Small intestine (tissue), 7 donors: Measurements from ENCODE around the gene LRP1-AS. TPM values are rescaled to one million over a fixed set of nuclear protein-coding genes. Genes with fewer than 3 reads are reported as not detected.
"Not testable (repeated sequence)": the region's sequence is repeated elsewhere in the genome, so short reads cannot be mapped to it uniquely, and the experiment has no call there.

ENCODE experiments used
- DNase-seq, 2 donors: peaks; one replicate each; pipeline versions ENCODE4 v3.0.0 to v3.0.0-alpha.2; 2013
- FAIRE-seq: peaks from 2 replicates; lab custom pipeline; 2012; peaks lifted over from hg19 to GRCh38; lab: Jason Lieb, UNC
- H3K27ac ChIP-seq, 3 donors: one replicate each; pipeline ENCODE4 v1.5.1; 2013; ENCODE audit warnings: low read length in 2 of 3, mild to moderate bottlenecking in 2 of 3, control low read depth in 1 of 3, inconsistent platforms in 1 of 3, low read depth in 1 of 3, moderate library complexity in 1 of 3
- H3K27me3 ChIP-seq, 3 donors: one replicate each; pipeline ENCODE4 v1.6.1; 2013; ENCODE audit warnings: low read length in 3 of 3, inconsistent platforms in 1 of 3; ENCODE audit not compliant: control insufficient read depth in 3 of 3, insufficient read depth in 3 of 3
- H3K36me3 ChIP-seq, 3 donors: one replicate each; pipeline ENCODE4 v1.6.1; 2013; ENCODE audit warnings: low read length in 3 of 3, inconsistent platforms in 1 of 3, low read depth in 1 of 3, mild to moderate bottlenecking in 1 of 3, moderate library complexity in 1 of 3; ENCODE audit not compliant: control insufficient read depth in 3 of 3, insufficient read depth in 2 of 3
- H3K4me1 ChIP-seq, 3 donors: one replicate each; pipeline ENCODE4 v1.6.1; 2013; ENCODE audit warnings: low read length in 2 of 3, inconsistent platforms in 1 of 3, low read depth in 1 of 3, mild to moderate bottlenecking in 1 of 3, moderate library complexity in 1 of 3; ENCODE audit not compliant: control insufficient read depth in 3 of 3, insufficient read depth in 2 of 3
- H3K4me3 ChIP-seq, 3 donors: one replicate each; pipeline ENCODE4 v1.5.1; 2013; ENCODE audit warnings: low read length in 3 of 3, control low read depth in 1 of 3, inconsistent platforms in 1 of 3, low read depth in 1 of 3, mild to moderate bottlenecking in 1 of 3, moderate library complexity in 1 of 3
- H3K9me3 ChIP-seq, 2 donors: one replicate each; pipeline ENCODE4 v1.6.1; 2013; ENCODE audit warnings: low read depth in 1 of 2, low read length in 1 of 2; ENCODE audit not compliant: control insufficient read depth in 2 of 2, insufficient read depth in 1 of 2
- WGBS, 3 donors: extraction: QIAGEN DNeasy Blood & Tissue Kit; methylation state at CpG; one replicate each; pipeline ENCODE4 v1.1.7; 2013; 5-methylcytosine and 5-hydroxymethylcytosine counted together
- polyA plus RNA-seq, 4 donors: library from polyadenylated mRNA; stranded (reverse) in 3 of 4; unstranded in 1 of 4; fragments of 200-250 nt in 3 of 4; fragments of 120-200 nt in 1 of 4; gene quantifications; one replicate each; pipeline versions ENCODE4 v1.2.1 to v1.2.3, GENCODE V29; 2013
- donor health status: healthy with polysubstance abuse.
- donor health status: control.
- donor health status: control.
- donor health status: Bipolar disorder and iron deficiency.
- donor health status: healthy.

The LRP1-AS gene
- polyA plus RNA-seq, 4 donors, result 0.15 to 1.1 TPM; not detected in 2

- WGBS, 3 donors, result 12 to 15% (median 14%) methylated on average over 10 of the region's 10 CpGs
- Histone ChIP-seq H3K27me3 (no peaks in the 10 kb centered on the region), H3K4me1 (peaks cover 0 to 12% (median 0%) of the 10 kb centered on the region in 3 donors), H3K9me3 (no peaks in the 10 kb centered on the region), H3K27ac (no peak overlapping the region), H3K4me3 (no peak overlapping the region), H3K36me3 (no peaks in the 10 kb centered on the region)
- FAIRE-seq (no peak), DNase-seq (peak; percentile 83 to 84)
These were observed 23.1 kb downstream of the LRP1-AS start for GRCh38 chr12:57124261-57124877.

GRCh38 chr12:57123813-57124212 lies 23.6 kb downstream of the LRP1-AS start:
- Histone ChIP-seq H3K4me1 (peaks cover 0 to 12% (median 0%) of the 10 kb centered on the region in 3 donors), H3K4me3 (no peak overlapping the region), H3K27ac (no peak overlapping the region), H3K9me3 (no peaks in the 10 kb centered on the region), H3K27me3 (no peaks in the 10 kb centered on the region), H3K36me3 (no peaks in the 10 kb centered on the region)
- no peak for DNase-seq
- 47 to 60% (median 52%) methylated on average over 2 of the region's 2 CpGs for WGBS, 3 donors
- no peak for FAIRE-seq

- 70 to 86% (median 81%) methylated on average over 11 of the region's 11 CpGs for WGBS, 3 donors
- not testable (repeated sequence) for H3K4me3 ChIP-seq, H3K4me1 ChIP-seq, H3K27ac ChIP-seq, H3K27me3 ChIP-seq, DNase-seq, FAIRE-seq, H3K36me3 ChIP-seq, H3K9me3 ChIP-seq
These were observed 26.7 kb downstream of the LRP1-AS start for GRCh38 chr12:57120718-57121117.

- H3K36me3 ChIP-seq, result no peaks in the 10 kb centered on the region
- 84 to 93% (median 88%) methylated on average over 5 of the region's 5 CpGs for WGBS, 3 donors
- FAIRE-seq, result no peak
- no peaks in the 10 kb centered on the region for H3K9me3 ChIP-seq
- no peaks in the 10 kb centered on the region for H3K27me3 ChIP-seq
- no peak overlapping the region for H3K4me3 ChIP-seq
- peak overlapping the region in 1 of 3 donors; percentile 21 for H3K27ac ChIP-seq
- H3K4me1 ChIP-seq, result no peaks in the 10 kb centered on the region
- no peak for DNase-seq
These were observed 27.9 kb downstream of the LRP1-AS start for GRCh38 chr12:57119294-57120085.

GRCh38 chr12:57118711-57119271 lies 28.6 kb downstream of the LRP1-AS start:
- H3K9me3 ChIP-seq, result no peaks in the 10 kb centered on the region
- WGBS, 3 donors, result 67 to 100% (median 67%) methylated on average over 1 of the region's 1 CpG
- no peaks in the 10 kb centered on the region for H3K4me1 ChIP-seq
- DNase-seq, result no peak
- no peak overlapping the region for H3K4me3 ChIP-seq
- H3K27ac ChIP-seq, result peak overlapping the region in 1 of 3 donors; percentile 21
- H3K36me3 ChIP-seq, result no peaks in the 10 kb centered on the region
- no peaks in the 10 kb centered on the region for H3K27me3 ChIP-seq
- no peak for FAIRE-seq

GRCh38 chr12:57116580-57117281 lies 30.7 kb downstream of the LRP1-AS start:
- Histone ChIP-seq H3K27ac (no peak overlapping the region), H3K4me1 (peaks cover 0 to 9% (median 0%) of the 10 kb centered on the region in 3 donors), H3K9me3 (no peaks in the 10 kb centered on the region), H3K36me3 (no peaks in the 10 kb centered on the region), H3K4me3 (no peak overlapping the region), H3K27me3 (no peaks in the 10 kb centered on the region)
- DNase-seq (no peak), FAIRE-seq (no peak)
- WGBS, 3 donors, result 79 to 91% (median 82%) methylated on average over 5 of the region's 5 CpGs

GRCh38 chr12:57112492-57113294 lies 34.7 kb downstream of the LRP1-AS start:
- Histone ChIP-seq H3K4me3 (peak overlapping the region in 1 of 3 donors; percentile 64), H3K4me1 (peaks cover 0 to 28% (median 4%) of the 10 kb centered on the region in 3 donors), H3K27ac (peak overlapping the region; percentile 89 to 99 (median 93)), H3K36me3 (peaks cover 0 to 8% (median 0%) of the 10 kb centered on the region in 3 donors), H3K27me3 (no peaks in the 10 kb centered on the region), H3K9me3 (no peaks in the 10 kb centered on the region)
- DNase-seq (no peak), FAIRE-seq (no peak)
- WGBS, 3 donors, result 64 to 66% (median 66%) methylated on average over 9 of the region's 9 CpGs
